Stimulated activated CD4-positive, alpha-beta T cell treated with anti-CD3 and anti-CD28 coated beads, Interleukin-4, amount 100 ng/mL, for 4 hours (primary cell): ENCODE data around the gene ACAP2.

ENCODE experiments used
- DNase-seq, 2 experiments: peaks; one replicate each; pipeline ENCODE4 v3.0.0-alpha.2; 2020

ACAP2 gene

DNA sequence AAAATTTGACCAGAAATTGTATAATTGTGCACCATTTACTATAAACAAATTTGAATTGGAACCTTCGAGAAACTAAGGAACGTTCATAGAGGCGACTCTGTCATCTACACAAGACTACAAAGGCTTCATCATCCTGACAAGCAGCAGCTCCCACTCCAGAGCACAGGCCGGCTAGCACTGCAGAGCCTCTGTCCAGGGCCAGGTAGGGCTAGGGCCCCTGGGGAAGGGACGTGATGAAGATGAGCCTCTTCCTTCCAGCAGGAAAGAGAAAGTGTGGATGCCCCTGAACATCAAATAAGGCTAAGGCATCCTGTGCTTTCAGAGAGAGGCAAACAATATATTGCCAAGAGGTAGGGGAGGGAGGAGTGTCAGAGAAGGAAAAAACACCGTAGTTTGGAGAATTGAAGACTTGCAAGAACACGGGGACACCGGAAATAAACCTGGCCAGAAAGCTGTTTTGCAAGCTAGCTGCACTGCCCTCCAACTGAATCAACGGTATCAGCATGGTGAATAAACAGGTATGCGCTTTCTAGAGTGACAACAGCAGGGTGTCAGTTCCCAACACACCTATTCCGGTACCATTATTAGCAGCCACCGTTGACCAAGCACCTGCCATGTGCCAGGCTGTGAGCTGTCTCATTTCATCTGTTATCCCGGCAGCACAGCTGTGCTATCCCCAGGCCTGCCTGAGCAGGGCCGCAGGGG lies 184.2 kb downstream of the ACAP2 start:
- no peak for DNase-seq

DNA sequence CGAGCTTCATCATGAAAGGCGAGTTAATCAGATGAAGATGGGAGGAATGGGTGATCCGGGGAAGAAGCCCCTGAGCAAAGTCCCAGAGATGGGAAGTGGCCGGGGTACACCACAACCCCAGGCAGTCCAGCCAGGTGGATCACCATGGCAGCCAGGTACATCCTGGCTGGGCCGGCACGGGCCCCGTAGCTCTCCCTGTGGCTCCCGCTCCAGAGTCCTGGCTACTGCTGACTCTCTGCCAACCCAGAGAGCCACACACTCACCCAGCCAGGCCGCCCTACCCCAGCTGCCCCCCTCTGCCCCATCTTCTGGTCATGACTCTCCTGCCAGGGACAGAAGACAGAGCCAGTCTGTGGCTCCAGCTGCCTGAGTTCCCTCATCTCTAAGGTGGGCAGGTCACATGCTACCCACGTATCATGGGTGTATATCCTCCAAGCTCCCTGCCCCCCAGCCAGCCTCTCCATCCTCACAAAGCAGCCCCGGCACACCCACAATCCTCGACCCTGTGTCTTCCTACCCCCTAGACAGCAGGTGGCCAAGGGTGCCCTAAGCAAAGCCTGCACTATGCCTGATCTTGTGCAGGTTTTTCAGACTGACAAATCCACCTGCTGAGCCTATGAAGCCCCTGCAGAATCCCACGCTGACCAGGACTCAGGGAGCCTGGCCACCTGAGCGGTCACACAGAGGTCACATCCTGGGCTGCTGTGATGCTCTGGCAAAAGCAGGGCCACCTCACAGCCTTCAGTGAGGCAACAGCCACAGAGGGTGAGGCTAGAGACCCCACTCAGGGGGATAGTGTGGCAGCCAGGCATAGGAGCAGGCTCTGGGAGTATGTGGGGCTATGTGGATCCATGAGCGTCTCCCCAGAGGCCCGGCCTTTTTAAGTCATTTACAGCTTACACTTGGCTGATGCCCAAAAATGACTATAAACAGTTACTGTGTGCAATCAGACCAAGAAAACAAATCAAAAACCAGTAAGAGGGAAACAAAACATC lies 185.1 kb downstream of the ACAP2 start:
- DNase-seq: no peak

DNA sequence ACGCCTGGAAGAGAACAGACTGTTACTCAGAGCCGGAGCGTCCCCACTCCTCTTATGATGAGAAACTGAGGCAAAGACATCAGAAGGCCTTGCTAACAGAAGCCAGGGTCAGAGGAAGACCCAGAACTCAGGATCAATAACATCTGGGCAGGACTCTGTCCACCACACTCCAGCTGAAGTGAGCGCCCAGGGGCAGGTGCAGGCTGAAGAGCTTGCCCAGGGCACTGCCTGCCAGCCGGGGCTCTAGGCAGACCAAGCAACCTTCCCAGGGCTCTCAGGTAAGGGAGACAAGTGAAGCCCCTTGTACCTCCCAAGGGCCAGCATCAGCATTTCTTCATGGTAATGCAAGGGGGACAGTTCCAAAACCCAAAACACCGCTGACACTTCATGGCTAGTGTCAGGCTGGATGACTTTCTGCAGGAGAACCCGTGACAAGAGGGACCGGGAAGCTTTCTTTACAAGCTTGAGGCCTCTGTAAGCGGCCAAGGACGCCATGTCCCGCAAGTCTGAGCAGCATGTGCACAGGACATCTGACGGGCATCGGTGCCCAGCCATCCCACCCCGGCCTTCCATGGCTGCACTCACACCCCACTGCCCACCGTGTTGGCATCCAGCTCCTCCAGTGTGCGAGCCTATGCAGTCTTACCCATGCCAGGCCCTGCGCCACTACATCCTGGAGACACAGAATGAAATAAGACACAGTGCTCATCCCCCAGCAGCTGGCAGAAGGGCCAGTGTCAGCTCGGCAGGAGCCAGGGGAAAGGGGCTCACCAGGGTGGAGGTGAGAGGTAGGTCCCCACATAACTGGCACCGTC lies 186.0 kb downstream of the ACAP2 start:
- no peak for DNase-seq

DNA sequence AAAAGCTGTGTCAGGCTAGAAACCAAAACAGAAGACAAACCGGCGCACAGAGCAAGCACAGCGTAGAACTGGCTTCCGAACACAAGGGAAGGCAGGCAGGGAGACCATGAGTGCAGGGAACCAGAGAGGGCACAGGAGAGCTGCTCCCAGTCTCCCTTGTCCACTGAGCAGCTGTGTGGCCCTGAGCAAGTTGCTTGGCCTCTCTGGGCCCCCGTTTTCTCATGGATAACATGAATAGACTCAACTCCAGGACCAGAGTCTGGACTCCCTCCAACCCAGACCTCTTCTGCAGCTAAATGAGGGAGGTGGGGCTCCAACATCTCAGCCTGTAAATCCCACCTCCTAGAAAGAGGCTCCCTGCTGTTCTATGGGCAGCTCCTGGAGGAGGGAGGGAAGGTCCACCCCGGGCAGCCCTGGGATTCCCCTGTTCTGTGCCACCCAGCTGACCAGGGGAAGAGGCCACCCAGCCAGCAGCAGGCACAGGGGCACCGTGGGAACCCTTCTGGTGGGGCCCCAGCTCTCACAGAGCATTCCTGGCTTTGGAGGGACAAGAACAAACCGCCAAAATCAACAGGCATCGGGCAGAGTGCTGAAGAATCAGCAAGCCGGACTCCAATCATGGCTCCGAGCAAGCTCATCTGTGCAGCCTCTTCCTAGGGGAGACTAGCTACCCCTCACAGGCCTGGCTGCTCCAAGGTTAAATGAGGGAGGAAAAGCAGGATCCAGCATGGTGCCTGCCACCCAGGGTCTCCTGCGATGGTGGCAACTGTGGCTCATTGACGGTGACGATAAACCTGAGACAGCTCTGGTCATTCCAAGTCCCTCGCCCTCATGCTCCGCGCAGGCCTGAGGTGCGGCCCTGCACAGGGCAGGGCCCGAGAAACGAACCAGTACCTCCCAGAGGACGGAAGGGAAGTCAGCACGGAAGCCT lies 187.0 kb downstream of the ACAP2 start:
- DNase-seq: no peak

DNA sequence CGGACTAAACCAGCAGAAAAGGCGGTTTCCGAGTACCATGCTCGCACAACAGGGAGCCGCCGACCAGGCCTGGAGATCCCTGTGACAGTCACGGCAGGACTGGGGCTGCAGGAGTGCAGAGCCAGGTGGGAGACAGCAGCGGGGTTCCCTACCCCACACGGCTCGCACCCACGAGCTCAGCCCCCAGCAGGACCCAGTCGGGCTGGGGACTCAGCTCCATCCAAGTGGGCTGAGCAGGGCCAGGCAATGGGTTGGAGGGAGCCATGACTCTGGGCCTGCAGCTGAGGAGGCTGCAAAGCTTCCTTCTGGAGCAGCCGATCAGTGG lies 187.7 kb downstream of the ACAP2 start:
- DNase-seq: no peak

DNA sequence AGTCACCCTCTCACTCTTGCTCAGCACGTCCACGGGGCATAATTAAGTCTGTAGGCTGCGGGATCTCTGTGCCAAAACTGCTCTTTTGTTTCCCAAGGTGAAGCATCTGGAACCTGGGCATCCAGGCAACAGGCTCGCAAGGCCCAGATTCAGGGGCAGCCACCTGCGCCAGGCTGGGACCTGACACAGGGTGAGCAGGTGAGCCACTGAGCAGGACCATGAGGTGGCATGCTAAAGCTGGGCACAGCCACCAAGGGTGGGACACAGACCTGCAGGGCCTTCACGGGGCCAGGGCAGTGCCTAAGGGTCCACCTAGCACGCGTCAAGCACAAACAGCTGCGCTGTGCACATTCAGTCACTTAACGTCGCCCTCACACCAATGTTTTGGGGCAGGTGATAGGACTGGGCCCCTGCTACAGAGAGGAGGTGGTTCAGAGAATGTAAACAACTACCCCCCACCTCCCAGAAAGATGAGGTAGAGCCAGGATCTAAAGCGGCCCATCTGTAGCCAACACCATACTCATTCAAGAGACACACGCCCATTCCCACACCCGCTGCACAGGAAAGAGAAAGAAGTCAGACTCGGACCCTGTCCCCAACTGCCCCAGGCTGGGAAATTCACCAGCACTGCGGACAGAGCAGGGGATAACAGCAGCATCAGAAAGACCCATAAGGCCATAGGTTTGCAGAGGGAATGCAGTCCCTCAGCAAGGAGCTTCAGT lies 188.2 kb downstream of the ACAP2 start:
- DNase-seq: no peak

DNA sequence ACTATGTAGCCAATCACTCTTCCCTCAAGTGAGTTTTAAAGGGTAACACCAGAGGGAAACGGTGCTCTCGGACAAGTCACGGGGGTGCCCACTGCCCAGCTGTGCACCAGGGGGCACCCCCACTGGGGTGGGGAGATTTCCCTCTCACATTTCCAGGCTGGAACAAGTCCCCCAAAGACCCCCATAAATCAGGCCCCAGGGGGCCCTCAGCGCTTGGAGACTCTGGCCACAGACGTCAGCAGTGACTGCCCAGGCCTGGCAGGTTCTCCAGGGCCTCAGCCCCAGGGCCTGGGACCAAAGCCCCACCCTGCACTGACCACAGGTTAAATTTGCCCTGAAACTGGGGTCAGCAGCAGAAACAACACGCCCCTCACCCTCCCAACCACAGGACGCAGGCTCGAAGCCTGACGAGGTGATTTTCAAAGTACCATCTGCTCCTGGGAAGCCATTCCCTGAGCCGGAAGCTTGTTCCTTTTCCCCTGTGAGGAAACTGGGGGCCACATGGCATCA lies 188.8 kb downstream of the ACAP2 start:
- DNase-seq: no peak

DNA sequence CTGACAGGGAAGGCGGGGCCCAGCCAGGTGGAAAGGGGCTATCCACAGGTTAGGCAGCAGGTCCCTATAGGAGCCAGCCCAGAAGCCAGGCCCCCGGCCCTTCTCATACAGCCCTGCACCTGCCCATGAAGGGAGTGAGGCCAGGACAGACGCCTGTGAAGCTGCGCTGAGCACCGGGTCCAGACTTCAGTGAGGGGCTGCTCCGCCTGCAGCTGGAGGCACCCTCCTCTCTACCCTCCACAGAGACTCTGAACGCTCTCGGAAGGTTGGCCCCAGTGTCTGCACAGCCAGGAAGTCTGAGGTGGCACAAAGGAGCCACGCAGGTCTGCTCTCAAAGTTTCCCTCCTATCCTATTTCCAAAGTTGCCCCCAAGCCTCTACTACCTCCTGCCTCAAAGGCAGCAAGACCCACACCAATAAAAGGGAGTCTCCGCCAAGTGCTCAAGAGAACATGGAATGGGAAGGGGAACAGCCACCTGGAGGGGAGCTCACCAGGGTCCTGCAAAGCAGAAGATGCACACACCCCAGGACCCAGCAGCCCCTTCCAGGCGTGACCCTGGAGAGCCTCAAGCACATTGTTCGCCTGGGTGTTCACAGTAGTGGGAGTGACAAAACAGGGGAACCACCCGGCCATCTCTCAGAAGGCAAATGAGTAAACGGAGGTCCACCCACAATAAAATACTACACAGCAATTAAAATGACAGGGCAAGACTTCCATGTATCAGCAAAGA lies 191.3 kb downstream of the ACAP2 start:
- no peak for DNase-seq

DNA sequence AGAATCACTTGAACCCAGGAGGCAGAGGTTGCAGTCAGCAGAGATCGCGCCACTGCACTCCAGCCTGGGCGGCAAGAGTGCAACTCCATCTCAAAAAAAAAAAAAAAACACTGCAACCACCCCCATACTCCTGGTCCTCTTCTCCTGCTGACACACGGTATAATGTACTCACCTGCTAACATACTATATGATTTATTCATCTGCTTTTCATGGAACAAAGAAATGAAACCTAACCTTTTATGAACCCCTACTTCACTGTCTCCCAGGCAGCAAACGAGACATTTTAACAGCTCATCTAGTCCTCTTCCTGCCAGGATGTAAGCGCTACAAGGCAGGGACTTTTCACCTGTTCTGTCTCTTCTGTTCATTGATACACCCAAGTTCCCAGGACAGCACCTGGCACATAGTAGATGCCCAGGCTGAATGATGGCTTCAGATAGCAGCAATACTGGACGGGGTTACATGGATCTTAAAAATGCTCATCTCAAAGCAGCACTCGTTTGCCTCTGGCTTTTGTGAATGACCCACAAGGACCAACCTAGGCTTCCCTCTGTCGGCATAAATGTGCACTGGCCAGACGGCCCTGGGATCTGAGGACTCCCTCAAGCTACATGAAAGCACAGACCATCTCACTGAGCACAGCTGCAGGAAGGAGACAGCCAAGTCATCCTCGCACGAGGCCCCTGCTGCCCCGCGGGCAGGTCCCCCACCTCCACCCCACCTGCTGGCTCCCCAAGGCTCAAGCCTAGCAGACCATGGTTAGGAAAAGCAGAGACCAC lies 192.2 kb downstream of the ACAP2 start:
- no peak for DNase-seq

DNA sequence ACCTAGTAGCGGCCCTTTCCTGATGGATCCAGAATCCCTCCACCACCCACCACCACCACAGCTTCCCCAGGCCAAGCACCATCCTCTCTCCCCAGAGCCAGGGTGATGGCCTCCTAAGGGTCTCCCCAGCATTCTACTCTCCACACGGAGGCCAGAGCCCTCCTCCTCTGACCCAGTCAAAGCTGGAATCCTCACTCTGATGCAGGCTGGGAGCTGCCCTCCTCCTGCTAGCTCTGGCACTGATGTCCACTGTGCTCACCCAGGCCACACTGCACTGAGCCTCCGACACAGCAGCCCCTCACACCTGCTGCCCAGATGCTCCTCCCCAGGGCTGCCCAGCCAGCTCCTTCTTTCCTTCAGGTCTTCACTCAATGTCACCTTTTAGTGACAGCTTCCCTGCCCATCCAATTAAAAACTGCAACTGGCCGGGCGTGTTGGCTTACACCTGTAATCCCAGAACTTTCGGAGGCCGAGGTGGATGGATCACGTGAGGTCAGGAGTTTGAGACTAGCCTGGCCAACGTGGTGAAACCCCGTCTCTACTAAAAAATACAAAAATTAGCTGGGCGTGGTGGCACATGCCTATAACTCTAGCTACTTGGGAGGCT lies 192.9 kb downstream of the ACAP2 start:
- DNase-seq: no peak

DNA sequence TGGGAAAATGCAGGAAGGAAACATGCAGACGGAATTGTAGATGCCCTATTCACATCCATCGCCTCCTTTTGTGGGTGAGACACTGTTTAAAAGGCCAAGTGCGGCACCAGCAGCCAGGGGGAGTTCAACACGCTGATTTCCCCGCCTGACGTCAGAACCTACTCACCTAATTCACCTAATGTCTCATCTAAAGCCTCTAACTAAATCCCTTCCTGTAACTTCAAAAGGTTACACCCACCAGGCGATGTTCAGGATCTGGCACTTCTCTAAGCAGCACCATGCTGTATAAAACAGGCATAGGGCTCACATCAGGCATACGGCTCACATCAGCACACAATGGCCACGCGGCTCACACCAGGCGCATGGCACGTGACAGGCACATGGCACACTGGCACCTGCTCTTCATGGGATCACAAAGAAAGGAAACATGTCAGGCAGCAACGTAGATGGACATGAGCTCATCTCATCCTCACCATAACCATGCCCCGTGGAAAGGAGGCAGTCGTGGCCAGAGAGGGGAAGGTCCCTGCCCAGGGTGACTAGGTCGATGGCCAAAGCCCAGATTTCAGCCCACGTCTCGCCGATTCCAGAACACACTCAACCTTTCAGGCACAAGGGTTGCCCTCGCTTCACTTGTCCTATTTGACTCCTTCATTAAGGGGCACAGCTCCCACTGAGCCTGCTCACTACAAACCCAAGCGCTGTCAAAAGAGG lies 193.6 kb downstream of the ACAP2 start:
- DNase-seq: no peak

DNA sequence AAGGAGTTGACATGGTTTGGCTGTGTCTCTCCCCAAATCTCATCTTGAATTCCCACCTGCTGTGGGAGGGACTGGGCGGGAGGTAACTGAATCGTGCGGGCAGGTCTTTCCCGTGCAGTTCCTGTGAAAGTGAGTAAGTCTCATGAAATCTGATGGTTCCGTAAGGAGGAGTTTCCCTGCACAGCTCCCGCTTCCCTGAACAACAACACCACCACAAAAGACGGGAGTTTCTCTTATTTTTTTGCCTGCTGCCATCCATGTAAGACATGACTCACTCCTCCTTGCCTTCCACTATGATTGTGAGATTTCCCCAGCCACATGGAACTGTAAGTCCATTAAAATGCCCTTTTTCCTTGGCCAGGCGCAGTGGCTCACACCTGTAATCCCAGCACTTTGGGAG lies 194.5 kb downstream of the ACAP2 start:
- DNase-seq: no peak

DNA sequence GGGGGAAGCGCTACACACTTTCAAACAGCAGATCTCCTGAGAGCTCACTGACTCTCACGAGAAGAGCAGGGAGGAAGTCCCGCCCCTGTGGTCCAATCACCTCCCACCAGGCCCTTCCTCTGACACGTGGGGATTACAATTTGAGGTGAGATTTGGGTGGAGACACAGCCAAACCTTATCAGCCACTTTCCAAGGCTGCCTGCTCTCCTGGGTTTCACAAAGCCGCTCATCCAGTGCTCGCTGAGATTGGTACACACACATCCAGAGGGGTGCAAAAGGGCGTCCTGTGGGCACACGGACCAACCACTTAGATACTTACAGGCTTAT lies 195.0 kb downstream of the ACAP2 start:
- DNase-seq: no peak

DNA sequence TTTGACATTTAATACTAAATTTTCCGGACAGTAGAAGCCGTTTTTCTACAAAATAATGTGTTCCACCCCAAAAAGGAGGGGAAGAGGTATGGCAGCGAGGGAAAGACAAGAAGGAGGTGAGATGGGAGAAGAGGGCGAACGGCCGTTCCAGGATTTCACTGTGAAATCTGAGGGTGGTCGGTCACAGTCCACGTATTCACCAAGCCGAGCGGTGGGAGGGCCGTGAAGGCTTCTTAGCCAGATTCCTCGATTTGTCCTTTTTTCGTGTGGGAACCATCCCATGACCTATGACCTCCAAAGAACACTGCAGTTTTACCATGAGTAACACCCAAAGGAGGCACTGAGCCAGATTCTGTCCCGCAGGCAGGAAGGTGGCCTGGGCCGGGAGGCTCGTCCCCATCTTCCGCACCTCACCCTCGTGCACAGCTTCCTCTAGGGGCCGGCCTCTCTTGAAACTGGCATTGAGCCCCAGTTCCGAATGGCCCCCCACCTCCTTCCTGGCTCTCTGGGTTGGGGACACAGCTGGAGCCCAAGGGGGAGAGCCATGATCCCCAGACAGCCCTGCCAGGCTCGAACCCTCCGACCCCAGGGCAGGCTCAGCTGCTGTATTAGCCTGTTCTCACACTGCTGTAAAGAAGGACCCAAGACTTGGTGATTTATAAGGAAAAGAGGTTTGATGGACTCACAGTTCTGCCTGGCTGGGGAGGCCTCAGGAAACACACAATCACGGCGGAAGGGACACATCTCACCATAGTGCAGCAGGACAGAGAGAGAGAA lies 195.5 kb downstream of the ACAP2 start:
- DNase-seq: no peak

DNA sequence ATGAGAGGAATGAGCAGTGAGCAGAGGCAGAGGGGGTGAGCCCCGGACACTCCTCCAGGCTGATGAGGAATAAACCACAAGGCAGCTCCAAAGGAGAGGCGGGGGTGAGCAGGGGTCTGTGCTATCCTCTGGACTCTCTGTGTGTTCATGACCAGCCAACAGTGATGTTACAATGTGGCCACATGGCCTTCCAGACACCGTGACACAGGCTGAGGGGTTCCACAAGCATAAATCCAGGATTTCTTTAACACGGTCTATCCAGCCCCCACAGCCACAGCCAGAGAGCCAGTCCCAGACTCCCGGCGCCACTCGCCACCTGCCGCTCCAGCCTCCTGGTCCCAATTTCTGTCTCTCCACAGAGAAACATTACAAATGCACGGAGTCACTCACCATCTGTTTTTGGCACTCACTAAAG lies 196.2 kb downstream of the ACAP2 start:
- no peak for DNase-seq

DNA sequence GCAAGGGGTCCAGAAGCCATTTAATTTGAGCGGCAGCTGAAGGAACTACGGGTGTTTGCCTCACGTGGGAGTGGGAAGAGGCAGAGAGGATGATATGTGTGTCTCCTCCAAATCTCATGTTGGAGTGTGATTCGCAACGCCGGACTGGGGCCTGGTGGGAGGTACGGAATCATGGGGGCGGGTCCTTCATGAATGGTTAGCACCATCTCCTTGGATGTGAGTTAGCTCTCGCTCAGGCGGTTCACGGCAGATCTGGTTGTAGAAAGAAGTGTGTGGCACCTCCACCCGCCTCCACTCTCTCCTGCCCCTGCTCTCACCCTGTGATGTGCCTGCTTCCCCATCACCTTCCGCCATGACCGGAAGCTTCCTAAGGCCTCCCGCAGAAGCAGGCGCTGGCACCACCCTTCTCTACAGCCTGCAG lies 197.3 kb downstream of the ACAP2 start:
- no peak for DNase-seq

DNA sequence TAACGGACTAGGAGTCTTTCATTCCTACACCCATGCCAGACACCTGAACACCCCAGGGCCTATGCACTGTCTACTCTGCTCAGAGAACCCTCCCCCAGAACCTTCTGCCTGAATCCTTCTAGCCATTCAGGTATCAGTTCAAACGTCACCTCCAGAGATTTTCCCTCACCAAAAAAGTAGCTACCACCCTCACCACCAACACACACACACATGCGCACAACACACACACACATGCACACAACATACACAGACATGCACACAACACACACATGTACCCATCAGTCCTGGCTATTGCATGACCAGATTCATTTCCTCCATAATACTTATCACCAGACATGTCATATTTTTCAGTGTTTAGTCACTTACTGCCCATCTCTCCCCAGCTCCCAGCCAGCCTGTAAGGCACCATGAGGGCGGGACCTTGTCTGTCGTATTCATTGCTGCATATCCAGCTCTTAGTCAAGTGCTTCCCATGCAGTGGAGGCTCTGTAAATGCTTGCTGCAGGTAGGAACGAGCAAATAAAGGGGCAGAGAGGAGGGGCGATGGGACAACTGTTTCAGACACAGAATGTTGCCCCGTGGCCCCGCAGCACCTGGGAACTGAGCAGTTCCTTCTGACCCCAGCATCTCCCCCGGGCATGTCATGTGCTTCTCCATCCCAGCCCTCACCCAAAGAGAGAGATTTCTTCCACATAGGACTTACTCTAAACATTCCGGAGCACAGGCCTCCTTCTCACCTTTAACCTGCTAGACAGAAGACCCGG lies 201.0 kb downstream of the ACAP2 start:
- no peak for DNase-seq
